ENCODE measurements around the gene GADD45GIP1. TPM values are rescaled to one million over a fixed set of nuclear protein-coding genes. Genes with fewer than 3 reads are reported as not detected.

Gene GADD45GIP1
- total and polyA plus RNA-seq, 10 of the 15 experiments (the other 5 are each of a cell fraction or from before 2014, with no cell fraction given) = 5.1 to 136 (median 30.1) TPM

DNA sequence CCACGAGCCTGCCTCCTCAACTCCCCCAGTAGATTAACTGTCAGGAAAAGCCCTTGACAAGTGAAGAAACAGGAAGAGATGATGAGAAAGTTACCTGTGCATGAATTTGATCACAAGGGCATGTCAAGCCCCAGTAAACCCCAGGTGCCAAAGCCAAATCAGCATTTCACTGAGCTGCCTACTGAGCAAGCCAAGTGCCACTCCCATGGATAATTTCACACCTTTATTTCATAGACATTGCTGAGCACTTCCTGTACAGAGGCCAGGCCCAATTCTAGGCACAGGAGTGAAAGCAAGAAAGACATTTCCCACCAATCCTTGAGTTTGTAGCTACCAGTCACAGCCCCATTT lies 2.4 kb downstream of the GADD45GIP1 start (continued):
- TF ChIP-seq MYB (IDR thresholded peaks at IDR 0.05; ENCODE audit: borderline replicate concordance, low read depth, low read length) = no peak
- no peak for TF ChIP-seq YBX1 (IDR thresholded peaks at IDR 0.05)

DNA sequence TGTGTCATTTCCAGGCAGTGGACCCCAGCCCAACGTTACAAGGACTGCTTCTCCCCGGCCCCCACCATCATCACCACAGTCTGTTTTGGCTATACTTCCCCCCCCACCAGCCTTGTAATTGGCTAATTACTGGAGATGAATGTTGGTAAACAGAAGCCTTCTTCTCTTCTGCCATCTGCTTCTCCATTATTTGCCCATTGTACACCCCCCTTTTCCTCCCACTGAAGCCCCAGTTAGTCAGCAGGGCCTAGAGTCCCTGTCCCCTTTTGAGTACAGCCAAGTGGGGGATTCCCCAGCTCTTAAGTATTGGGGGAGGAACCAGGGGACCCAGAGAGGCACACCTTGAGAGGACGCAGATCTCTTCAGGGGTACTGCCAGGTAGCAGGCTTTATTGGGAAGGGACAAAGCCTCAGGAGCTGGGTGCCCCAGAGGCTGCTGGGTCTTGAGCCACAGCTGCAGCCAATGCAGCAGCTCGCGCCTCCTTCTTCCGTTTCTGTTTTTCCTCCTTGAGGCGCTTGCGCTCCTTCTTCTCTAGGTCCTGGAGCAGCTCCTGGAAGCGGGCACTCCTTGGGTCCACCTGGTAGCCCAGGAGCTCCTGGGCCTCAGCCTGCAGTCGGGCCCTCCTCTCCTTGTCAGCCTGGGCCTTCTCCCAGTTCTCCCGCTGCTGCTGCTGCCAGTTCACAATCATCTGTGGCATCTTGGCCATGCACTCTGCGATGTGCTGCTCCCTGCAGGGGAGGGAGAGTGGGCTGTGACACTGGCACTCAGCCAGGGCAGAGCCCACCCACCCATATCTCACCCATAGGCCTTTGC lies 3.0 kb downstream of the GADD45GIP1 start:
- ChIA-PET SMC1A (ENCODE audit: uncharacterized antibody, unreplicated experiment) (interaction anchor here (0.7 to 2.5 kb wide), 6 partner anchors 12 to 75 kb away, joined by 3 to 9 read pairs (median 4); partner anchors contain the start of gene CALR), POLR2A (interaction anchor here (0.8 to 2.4 kb wide), 3 partner anchors 8 to 63 kb away, joined by 3 to 11 read pairs (median 3); partner anchors contain the start of genes CALR, GCDH and RAD23A), CTCF (interaction anchor here (0.7 to 4.6 kb wide), 3 partner anchors 11 to 80 kb away, joined by 3 to 40 read pairs (median 3); no protein-coding TSS in a partner anchor), RAD21 (ENCODE audit: unreplicated experiment) (interaction anchor here (0.5 to 2.3 kb wide), 3 partner anchors 10 to 23 kb away, joined by 3 to 9 read pairs (median 7); no protein-coding TSS in a partner anchor)
- H3K27me3 ChIP-seq (replicated peaks in 1 of 2; ENCODE audit: control insufficient read depth in 2 of 2, insufficient read depth in 2 of 2, low read length in 1 of 2) = no peaks in the 10 kb centered on the region
- no peaks in the 10 kb centered on the region for H3K9me3 ChIP-seq (replicated peaks; ENCODE audit: control insufficient read depth, insufficient read depth, low read length)
- TF ChIP-seq ZNF384 (IDR thresholded peaks at IDR 0.05; ENCODE audit: borderline replicate concordance, low read depth, low read length) = no peak
- TF ChIP-seq POLR2AphosphoS5 (IDR thresholded peaks at IDR 0.05; ENCODE audit: low read length) = 0 out of 2 replicates have a peak, but pooled peaks have one; percentile 3
- TF ChIP-seq IKZF1 (conservative IDR thresholded peaks at IDR 0.05) = no peak
- TF ChIP-seq POLR2A (IDR thresholded peaks at IDR 0.05; ENCODE audit: low read depth, low read length) = peak; percentile 65
- TF ChIP-seq, protein P1, sequence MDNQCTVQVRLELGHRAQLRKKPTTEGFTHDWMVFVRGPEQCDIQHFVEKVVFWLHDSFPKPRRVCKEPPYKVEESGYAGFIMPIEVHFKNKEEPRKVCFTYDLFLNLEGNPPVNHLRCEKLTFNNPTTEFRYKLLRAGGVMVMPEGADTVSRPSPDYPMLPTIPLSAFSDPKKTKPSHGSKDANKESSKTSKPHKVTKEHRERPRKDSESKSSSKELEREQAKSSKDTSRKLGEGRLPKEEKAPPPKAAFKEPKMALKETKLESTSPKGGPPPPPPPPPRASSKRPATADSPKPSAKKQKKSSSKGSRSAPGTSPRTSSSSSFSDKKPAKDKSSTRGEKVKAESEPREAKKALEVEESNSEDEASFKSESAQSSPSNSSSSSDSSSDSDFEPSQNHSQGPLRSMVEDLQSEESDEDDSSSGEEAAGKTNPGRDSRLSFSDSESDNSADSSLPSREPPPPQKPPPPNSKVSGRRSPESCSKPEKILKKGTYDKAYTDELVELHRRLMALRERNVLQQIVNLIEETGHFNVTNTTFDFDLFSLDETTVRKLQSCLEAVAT (IDR thresholded peaks at IDR 0.05) = 0 out of 2 replicates have a peak, but pooled peaks have one; percentile 22
- TF ChIP-seq TCF3 (IDR thresholded peaks at IDR 0.05; ENCODE audit: borderline replicate concordance, insufficient read depth, low read depth, low read length) = no peak
- no peak for TF ChIP-seq BHLHE40 (IDR thresholded peaks at IDR 0.05; ENCODE audit: borderline replicate concordance in 1 of 2, low read depth in 2 of 2, low read length in 1 of 2)
- TF ChIP-seq CBFB (IDR thresholded peaks at IDR 0.05; ENCODE audit: low read depth) = no peak
- TF ChIP-seq POLR2AphosphoS2 (IDR thresholded peaks at IDR 0.05; ENCODE audit: low read depth, low read length) = no peak; the same call in 1 of the 2 replicates
- TF ChIP-seq ZNF274 (IDR thresholded peaks at IDR 0.05; ENCODE audit: insufficient read depth, insufficient read length) = no peak
- TF ChIP-seq, protein P2, sequence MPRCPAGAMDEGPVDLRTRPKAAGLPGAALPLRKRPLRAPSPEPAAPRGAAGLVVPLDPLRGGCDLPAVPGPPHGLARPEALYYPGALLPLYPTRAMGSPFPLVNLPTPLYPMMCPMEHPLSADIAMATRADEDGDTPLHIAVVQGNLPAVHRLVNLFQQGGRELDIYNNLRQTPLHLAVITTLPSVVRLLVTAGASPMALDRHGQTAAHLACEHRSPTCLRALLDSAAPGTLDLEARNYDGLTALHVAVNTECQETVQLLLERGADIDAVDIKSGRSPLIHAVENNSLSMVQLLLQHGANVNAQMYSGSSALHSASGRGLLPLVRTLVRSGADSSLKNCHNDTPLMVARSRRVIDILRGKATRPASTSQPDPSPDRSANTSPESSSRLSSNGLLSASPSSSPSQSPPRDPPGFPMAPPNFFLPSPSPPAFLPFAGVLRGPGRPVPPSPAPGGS (IDR thresholded peaks at IDR 0.05; ENCODE audit: borderline replicate concordance, insufficient read depth, low read depth, low read length, poor library complexity, severe bottlenecking) = peak; percentile 49
- ATAC-seq (0 out of 3 replicates have a peak, but pooled peaks have one; percentile 8), FAIRE-seq (no peak), DNase-seq (ENCODE audit: low read depth, low spot score) (no peak)
- H4K20me1 ChIP-seq (ENCODE audit: control insufficient read depth, insufficient read depth) = no peaks in the 10 kb centered on the region
- H3K27ac ChIP-seq (ENCODE audit: control insufficient read depth, insufficient read depth) = no peak overlapping the region
- no peak overlapping the region for H2AFZ ChIP-seq (ENCODE audit: control insufficient read depth, low read depth, low read length)
- H3K4me2 ChIP-seq (ENCODE audit: control insufficient read depth, insufficient read depth) = 0 out of 2 replicates have a peak overlapping the region, but pooled peaks have one; percentile 56
- 72% methylated on average over 9 of the region's 12 CpGs for WGBS (ENCODE audit: insufficient coverage, insufficient replicate concordance, low lambda C conversion rate, missing lambda C conversion rate)
- in situ Hi-C loops (cut with MboI) (no loop called here), intact Hi-C loops (cut with micrococcal nuclease; ENCODE audit: unreplicated experiment) (no loop called here)
- H3K4me1 ChIP-seq (ENCODE audit: control insufficient read depth, insufficient read depth, low read length) = peaks cover 11% of the 10 kb centered on the region
- no TSS peak for BruUV-seq (replicated peaks)
- peaks cover 32% of the 10 kb centered on the region for H3K79me2 ChIP-seq (ENCODE audit: control insufficient read depth, insufficient read depth, low read length)
- peaks cover 17 to 20% of the 10 kb centered on the region in 2 experiments; a peak in 3 of 4 replicates for H3K36me3 ChIP-seq (ENCODE audit: control insufficient read depth in 2 of 2, insufficient read depth in 2 of 2, low read length in 1 of 2)
- no peak overlapping the region for H3K4me3 ChIP-seq
- H3K9ac ChIP-seq (ENCODE audit: control insufficient read depth, insufficient read depth, low read length) = no peak overlapping the region
